ENCODE measurements around the gene C19orf81.
A peak's percentile ranks its signal among the peaks of the same experiment; 100 is the strongest.

The C19orf81 gene

GRCh38 chr19:50633359-50633758 is 15.9 kb upstream of the C19orf81 start:
- POLR2A ChIA-PET (ENCODE audit: low non-redundant PET): no interaction called here
- no peak overlapping the region for H3K27ac ChIP-seq
- CTCF ChIA-PET: interaction anchor here (0.6 to 0.7 kb wide), 2 partner anchors 22 to 168 kb away, joined by 3 to 4 read pairs; no protein-coding TSS in a partner anchor
- no peak for DNase-seq (ENCODE audit: low spot score)
- TF ChIP-seq CTCF (conservative IDR thresholded peaks at IDR 0.05; ENCODE audit: low read depth): no peak

- POLR2A ChIA-PET (ENCODE audit: low non-redundant PET): no interaction called here
- no peak for TF ChIP-seq CTCF (conservative IDR thresholded peaks at IDR 0.05; ENCODE audit: low read depth)
- CTCF ChIA-PET: interaction anchor here (0.7 kb wide), 1 partner anchor 21 kb away, joined by 3 read pairs; no protein-coding TSS in a partner anchor
- no peak overlapping the region for H3K27ac ChIP-seq
- no peak for DNase-seq (ENCODE audit: low spot score)
Measured at GRCh38 chr19:50633973-50634372, 15.3 kb upstream of the C19orf81 start.

GRCh38 chr19:50636317-50637085 is 12.7 kb upstream of the C19orf81 start:
- TF ChIP-seq CTCF (conservative IDR thresholded peaks at IDR 0.05; ENCODE audit: low read depth): no peak
- CTCF ChIA-PET: no interaction called here

DNA sequence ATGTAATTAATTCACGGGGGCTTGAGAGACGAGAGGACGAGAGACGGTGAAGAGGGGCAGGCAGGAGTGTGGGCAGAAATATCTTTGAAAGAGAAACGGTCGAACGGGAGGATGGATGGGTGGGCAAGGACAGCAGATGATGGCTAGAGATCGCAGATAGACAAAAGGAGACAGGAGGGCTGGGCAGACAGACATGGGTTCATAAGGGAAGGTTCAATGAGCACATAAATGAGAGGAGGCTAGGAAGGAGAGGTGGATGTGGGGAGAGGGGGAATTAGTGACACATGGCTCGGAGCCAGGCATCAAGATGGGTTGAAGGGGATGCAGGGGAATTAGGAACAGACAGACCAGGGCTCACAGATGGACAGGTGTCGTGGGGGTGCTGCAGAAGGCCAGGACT is 10.6 kb upstream of the C19orf81 start:
- no peak for DNase-seq (ENCODE audit: low spot score)
- CTCF ChIA-PET: no interaction called here
- H3K27ac ChIP-seq: no peak overlapping the region
- no peak for TF ChIP-seq CTCF (conservative IDR thresholded peaks at IDR 0.05; ENCODE audit: low read depth)
- POLR2A ChIA-PET (ENCODE audit: low non-redundant PET): no interaction called here

More at GRCh38 chr19:50636317-50637085, 12.7 kb upstream of the C19orf81 start:
- H3K27ac ChIP-seq: no peak overlapping the region
- POLR2A ChIA-PET (ENCODE audit: low non-redundant PET): no interaction called here
- DNase-seq (ENCODE audit: low spot score): no peak

DNA sequence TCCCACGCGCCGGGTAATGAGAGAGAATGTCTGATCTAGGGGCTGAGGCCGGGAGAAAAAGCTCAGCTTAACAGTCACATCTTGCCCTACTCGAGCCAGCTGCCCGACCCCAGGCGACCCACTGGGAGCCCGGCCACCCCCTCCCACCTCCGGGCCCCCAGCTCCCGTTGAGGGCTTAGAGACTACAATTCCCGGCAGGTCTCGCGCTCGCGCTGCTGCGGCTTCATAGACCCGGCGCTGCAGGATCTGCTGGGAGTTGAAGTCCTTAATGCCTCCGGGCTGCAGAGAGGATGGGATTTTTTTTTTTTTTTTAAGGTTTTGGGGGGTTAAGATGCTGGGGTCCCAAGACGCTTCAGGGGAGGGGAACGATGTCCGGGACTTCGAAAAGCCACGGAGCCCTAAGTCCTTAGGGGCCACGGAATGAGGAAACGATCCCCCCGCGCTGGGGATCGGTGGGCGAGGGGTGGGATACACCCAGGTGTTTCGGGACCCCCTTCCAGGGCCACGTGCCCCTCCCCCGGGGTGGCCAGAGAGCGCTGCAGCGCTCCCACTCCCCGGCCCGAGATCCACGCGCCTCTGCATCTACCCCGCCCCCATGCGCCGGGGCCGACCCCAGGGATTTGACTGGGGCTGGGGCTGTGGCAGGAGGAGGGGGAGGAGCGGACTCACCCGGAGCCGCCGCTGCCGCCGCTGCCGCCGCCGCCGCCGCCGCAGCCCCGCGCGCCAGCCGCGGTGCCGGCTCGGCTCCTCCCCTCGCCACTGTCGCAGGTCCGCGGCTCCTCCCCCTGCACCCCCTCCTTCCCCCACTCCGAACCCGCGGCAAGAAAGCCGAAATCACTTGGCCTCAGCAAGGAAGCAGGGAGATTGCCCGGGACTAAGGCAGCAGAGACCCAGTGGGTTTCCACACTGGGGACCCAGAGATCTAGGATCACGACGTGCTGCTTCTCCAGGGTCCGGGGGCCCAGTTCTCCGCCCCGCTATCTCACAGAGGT is 9.8 kb upstream of the C19orf81 start, which contains the start of gene SYT3:
Gene SYT3, minus strand, starts transcription at position 761 of the 992 bp plus-strand sequence. CDS start 2,470 bp downstream, outside the sequence.
- no peak within 1 kb of the TSS for H3K27ac ChIP-seq
- no peak for TF ChIP-seq CTCF (conservative IDR thresholded peaks at IDR 0.05; ENCODE audit: low read depth)
- ChIA-PET POLR2A (ENCODE audit: low non-redundant PET) (no interaction called here), CTCF (interaction anchor here (0.6 kb wide), 1 partner anchor 143 kb away, joined by 3 read pairs; no protein-coding TSS in a partner anchor)
- DNase-seq (ENCODE audit: low spot score): peak; percentile 62

DNA sequence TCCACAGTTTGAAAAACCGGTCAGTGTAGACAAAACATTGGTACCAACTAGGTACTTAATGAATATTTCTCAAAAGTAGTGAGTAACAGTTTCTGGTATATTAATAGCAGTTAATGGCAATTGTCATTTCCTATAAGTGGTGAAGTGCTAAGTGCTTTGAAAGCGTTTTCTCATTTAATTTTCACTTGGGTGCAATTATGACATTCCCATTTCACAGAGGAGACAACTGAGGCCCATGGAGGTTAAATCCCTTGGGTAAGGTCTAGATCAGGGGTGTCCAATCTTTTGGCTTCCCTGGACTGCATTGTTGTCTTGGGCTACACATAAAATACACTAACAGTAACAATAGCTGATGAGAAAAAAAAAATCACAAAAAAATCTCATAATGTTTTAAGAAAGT is 8.9 kb upstream of the C19orf81 start:
- ChIA-PET POLR2A (ENCODE audit: low non-redundant PET) (no interaction called here), CTCF (no interaction called here)
- no peak for DNase-seq (ENCODE audit: low spot score)
- no peak overlapping the region for H3K27ac ChIP-seq
- no peak for TF ChIP-seq CTCF (conservative IDR thresholded peaks at IDR 0.05; ENCODE audit: low read depth)

Measured in RWPE1 (cell line).